ENCODE data around the gene PELI1.
"Not testable (repeated sequence)": the region's sequence is repeated elsewhere in the genome, so short reads cannot be mapped to it uniquely, and the experiment has no call there.

The PELI1 gene

GRCh38 chr2:64093341-64093740 lies 50.9 kb downstream of the PELI1 start:
- Histone ChIP-seq H3K36me3 (ENCODE audit: control insufficient read depth, insufficient read depth, low read length) (peaks cover 16% of the 10 kb centered on the region), H3K27me3 (ENCODE audit: control insufficient read depth, insufficient read depth, low read length) (no peaks in the 10 kb centered on the region), H3K4me3 (ENCODE audit: low read length) (no peak overlapping the region), H3K9ac (ENCODE audit: low read length) (no peak overlapping the region), H3K27ac (ENCODE audit: low read depth, low read length) (no peak overlapping the region), H3K4me1 (ENCODE audit: control insufficient read depth, insufficient read depth, low read length) (no peaks in the 10 kb centered on the region)

- Histone ChIP-seq H3K4me1 (ENCODE audit: control insufficient read depth, insufficient read depth, low read length) (no peaks in the 10 kb centered on the region), H3K36me3 (ENCODE audit: control insufficient read depth, insufficient read depth, low read length) (peaks cover 16% of the 10 kb centered on the region), H3K27me3 (ENCODE audit: control insufficient read depth, insufficient read depth, low read length) (no peaks in the 10 kb centered on the region), H3K27ac (ENCODE audit: low read depth, low read length) (no peak overlapping the region), H3K9ac (ENCODE audit: low read length) (no peak overlapping the region), H3K4me3 (ENCODE audit: low read length) (no peak overlapping the region)
These were observed 51.7 kb downstream of the PELI1 start for GRCh38 chr2:64092502-64092901.

GRCh38 chr2:64090264-64090663 lies 54.0 kb downstream of the PELI1 start:
- no peaks in the 10 kb centered on the region for H3K4me1 ChIP-seq (ENCODE audit: control insufficient read depth, insufficient read depth, low read length)
- H3K4me3 ChIP-seq (ENCODE audit: low read length): no peak overlapping the region
- peaks cover 5% of the 10 kb centered on the region for H3K36me3 ChIP-seq (ENCODE audit: control insufficient read depth, insufficient read depth, low read length)
- peaks cover 2% of the 10 kb centered on the region for H3K27me3 ChIP-seq (ENCODE audit: control insufficient read depth, insufficient read depth, low read length)
- no peak overlapping the region for H3K27ac ChIP-seq (ENCODE audit: low read depth, low read length)
- no peak overlapping the region for H3K9ac ChIP-seq (ENCODE audit: low read length)

- no peak overlapping the region for H3K27ac ChIP-seq (ENCODE audit: low read depth, low read length)
- H3K36me3 ChIP-seq (ENCODE audit: control insufficient read depth, insufficient read depth, low read length): no peaks in the 10 kb centered on the region
- H3K27me3 ChIP-seq (ENCODE audit: control insufficient read depth, insufficient read depth, low read length): peaks cover 2% of the 10 kb centered on the region
- H3K9ac ChIP-seq (ENCODE audit: low read length): no peak overlapping the region
- no peak overlapping the region for H3K4me3 ChIP-seq (ENCODE audit: low read length)
- no peaks in the 10 kb centered on the region for H3K4me1 ChIP-seq (ENCODE audit: control insufficient read depth, insufficient read depth, low read length)
These were observed 57.7 kb downstream of the PELI1 start for GRCh38 chr2:64086347-64087082.

DNA sequence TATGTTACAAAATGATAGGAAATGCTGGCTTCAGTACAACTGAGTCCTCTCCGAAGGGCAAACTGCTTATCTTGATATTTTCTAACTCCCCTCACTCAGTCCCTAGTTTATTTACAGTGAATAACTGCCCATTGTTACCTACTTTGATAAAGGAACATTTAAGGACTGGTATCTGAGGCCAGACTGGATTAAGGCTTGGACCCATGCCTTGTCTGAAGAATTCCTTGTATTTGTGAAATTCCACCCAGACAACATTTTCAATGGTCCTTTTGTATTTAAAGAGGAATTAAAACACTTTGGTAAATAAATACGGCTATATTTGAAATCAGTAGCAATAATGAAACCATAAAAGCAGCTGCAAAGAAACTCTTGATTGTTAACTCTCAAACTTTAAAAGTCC lies 58.3 kb downstream of the PELI1 start:
- no peak overlapping the region for H3K4me3 ChIP-seq (ENCODE audit: low read length)
- H3K4me1 ChIP-seq (ENCODE audit: control insufficient read depth, insufficient read depth, low read length): no peaks in the 10 kb centered on the region
- peaks cover 2% of the 10 kb centered on the region for H3K27me3 ChIP-seq (ENCODE audit: control insufficient read depth, insufficient read depth, low read length)
- no peak overlapping the region for H3K9ac ChIP-seq (ENCODE audit: low read length)
- H3K36me3 ChIP-seq (ENCODE audit: control insufficient read depth, insufficient read depth, low read length): no peaks in the 10 kb centered on the region
- no peak overlapping the region for H3K27ac ChIP-seq (ENCODE audit: low read depth, low read length)

- Histone ChIP-seq H3K9ac (ENCODE audit: low read length) (no peak overlapping the region), H3K36me3 (ENCODE audit: control insufficient read depth, insufficient read depth, low read length) (no peaks in the 10 kb centered on the region), H3K27ac (ENCODE audit: low read depth, low read length) (no peak overlapping the region), H3K27me3 (ENCODE audit: control insufficient read depth, insufficient read depth, low read length) (peaks cover 2% of the 10 kb centered on the region), H3K4me3 (ENCODE audit: low read length) (no peak overlapping the region), H3K4me1 (ENCODE audit: control insufficient read depth, insufficient read depth, low read length) (no peaks in the 10 kb centered on the region)
These were observed 63.2 kb downstream of the PELI1 start for GRCh38 chr2:64081046-64081445.

GRCh38 chr2:64080179-64080578 lies 64.0 kb downstream of the PELI1 start:
- Histone ChIP-seq H3K27ac (ENCODE audit: low read depth, low read length) (no peak overlapping the region), H3K4me1 (ENCODE audit: control insufficient read depth, insufficient read depth, low read length) (no peaks in the 10 kb centered on the region), H3K4me3 (ENCODE audit: low read length) (no peak overlapping the region), H3K9ac (ENCODE audit: low read length) (no peak overlapping the region), H3K27me3 (ENCODE audit: control insufficient read depth, insufficient read depth, low read length) (no peaks in the 10 kb centered on the region), H3K36me3 (ENCODE audit: control insufficient read depth, insufficient read depth, low read length) (no peaks in the 10 kb centered on the region)

GRCh38 chr2:64079688-64080087 lies 64.5 kb downstream of the PELI1 start:
- H3K9ac ChIP-seq (ENCODE audit: low read length); H3K36me3 ChIP-seq (ENCODE audit: control insufficient read depth, insufficient read depth, low read length); H3K27me3 ChIP-seq (ENCODE audit: control insufficient read depth, insufficient read depth, low read length); H3K27ac ChIP-seq (ENCODE audit: low read depth, low read length); H3K4me3 ChIP-seq (ENCODE audit: low read length); H3K4me1 ChIP-seq (ENCODE audit: control insufficient read depth, insufficient read depth, low read length): not testable (repeated sequence)

DNA sequence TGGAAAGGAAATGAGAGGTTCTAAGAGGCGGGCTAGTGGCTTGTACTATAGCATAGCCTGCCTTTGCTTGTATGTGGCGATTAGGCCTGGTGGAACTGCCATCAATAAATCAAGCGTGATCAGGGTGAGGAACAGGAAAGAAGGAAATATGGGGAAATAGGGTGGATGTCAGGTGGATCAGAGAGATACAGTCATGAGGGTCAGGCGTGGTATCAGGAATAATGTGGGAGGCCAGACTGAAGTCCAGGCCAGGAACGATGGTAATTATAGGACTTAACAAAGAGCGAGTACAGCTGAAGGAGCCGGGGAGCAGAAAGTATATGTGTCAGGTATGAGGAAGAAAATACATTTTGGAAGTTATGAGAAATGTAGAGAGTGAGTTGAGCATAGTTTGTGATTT lies 67.4 kb downstream of the PELI1 start:
- not testable (repeated sequence) for H3K27me3 ChIP-seq (ENCODE audit: control insufficient read depth, insufficient read depth, low read length); H3K36me3 ChIP-seq (ENCODE audit: control insufficient read depth, insufficient read depth, low read length); H3K9ac ChIP-seq (ENCODE audit: low read length); H3K4me1 ChIP-seq (ENCODE audit: control insufficient read depth, insufficient read depth, low read length); H3K4me3 ChIP-seq (ENCODE audit: low read length); H3K27ac ChIP-seq (ENCODE audit: low read depth, low read length)

DNA sequence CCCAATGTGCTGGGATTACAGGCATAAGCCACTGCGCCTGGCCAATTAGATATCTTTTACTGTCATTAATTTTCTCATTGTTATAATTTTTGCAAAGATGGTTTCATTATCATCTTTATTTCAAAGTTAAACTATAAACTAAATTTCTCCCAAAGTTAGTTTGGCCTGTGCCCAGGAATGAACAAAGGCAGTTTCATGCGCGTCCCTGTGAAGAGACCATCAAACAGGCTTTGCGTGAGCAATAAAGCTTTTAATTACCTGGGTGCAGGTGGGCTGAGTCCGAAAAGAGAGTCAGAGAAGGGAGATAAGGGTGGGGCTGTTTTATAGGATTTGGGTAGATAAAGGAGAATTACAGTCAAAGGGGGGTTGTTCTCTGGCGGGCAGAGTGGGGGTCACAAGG lies 69.6 kb downstream of the PELI1 start:
- H3K4me1 ChIP-seq (ENCODE audit: control insufficient read depth, insufficient read depth, low read length); H3K4me3 ChIP-seq (ENCODE audit: low read length); H3K36me3 ChIP-seq (ENCODE audit: control insufficient read depth, insufficient read depth, low read length); H3K27me3 ChIP-seq (ENCODE audit: control insufficient read depth, insufficient read depth, low read length); H3K27ac ChIP-seq (ENCODE audit: low read depth, low read length); H3K9ac ChIP-seq (ENCODE audit: low read length): not testable (repeated sequence)

- Histone ChIP-seq H3K27ac (ENCODE audit: low read depth, low read length) (no peak overlapping the region), H3K4me3 (ENCODE audit: low read length) (no peak overlapping the region), H3K4me1 (ENCODE audit: control insufficient read depth, insufficient read depth, low read length) (no peaks in the 10 kb centered on the region), H3K9ac (ENCODE audit: low read length) (no peak overlapping the region), H3K27me3 (ENCODE audit: control insufficient read depth, insufficient read depth, low read length) (no peaks in the 10 kb centered on the region), H3K36me3 (ENCODE audit: control insufficient read depth, insufficient read depth, low read length) (no peaks in the 10 kb centered on the region)
These were observed 76.9 kb downstream of the PELI1 start for GRCh38 chr2:64067326-64067725.

DNA sequence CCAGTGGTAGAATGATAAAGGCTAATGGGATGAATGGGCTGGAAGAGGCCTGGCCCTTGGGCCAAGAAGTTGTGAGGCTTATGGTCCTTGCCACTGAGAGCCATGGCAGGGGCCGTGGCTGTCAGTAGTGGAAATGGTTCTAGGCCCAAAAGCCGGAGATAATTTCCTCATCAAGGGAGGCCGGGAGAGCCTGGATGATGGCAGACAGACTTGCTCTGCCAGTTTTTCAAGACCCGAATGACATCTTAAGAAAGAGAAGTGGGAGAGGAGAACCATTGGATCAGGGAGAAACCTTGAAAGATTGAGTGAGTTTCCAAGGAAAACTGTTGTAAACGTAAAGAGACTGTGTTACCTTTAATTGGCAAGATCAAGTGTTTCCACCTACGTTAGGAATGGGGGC lies 78.7 kb downstream of the PELI1 start:
- Histone ChIP-seq H3K27ac (ENCODE audit: low read depth, low read length) (no peak overlapping the region), H3K4me1 (ENCODE audit: control insufficient read depth, insufficient read depth, low read length) (no peaks in the 10 kb centered on the region), H3K27me3 (ENCODE audit: control insufficient read depth, insufficient read depth, low read length) (no peaks in the 10 kb centered on the region), H3K36me3 (ENCODE audit: control insufficient read depth, insufficient read depth, low read length) (no peaks in the 10 kb centered on the region), H3K9ac (ENCODE audit: low read length) (no peak overlapping the region), H3K4me3 (ENCODE audit: low read length) (no peak overlapping the region)

DNA sequence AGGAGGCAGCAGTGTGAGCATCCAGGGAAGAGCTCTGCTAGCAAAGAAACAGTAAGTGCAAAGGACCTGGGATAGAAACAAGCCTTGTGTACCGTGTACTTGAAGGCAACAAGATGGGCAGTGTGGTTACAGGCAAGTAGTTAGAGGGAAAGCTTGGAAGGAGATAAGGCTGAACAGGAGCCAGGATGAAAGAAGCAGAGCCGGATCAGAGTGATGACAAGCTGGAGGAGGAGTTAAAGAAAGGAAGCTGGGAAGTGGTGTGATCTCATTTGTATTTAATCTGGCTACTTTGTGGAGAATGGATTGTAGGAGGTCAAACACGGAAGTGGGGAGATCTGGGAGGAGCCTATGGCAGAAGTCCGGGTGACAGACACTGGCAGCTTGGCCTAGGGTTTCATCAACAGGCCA lies 80.3 kb downstream of the PELI1 start:
- Histone ChIP-seq H3K27me3 (ENCODE audit: control insufficient read depth, insufficient read depth, low read length) (no peaks in the 10 kb centered on the region), H3K27ac (ENCODE audit: low read depth, low read length) (peak overlapping the region; percentile 57), H3K9ac (ENCODE audit: low read length) (no peak overlapping the region), H3K4me3 (ENCODE audit: low read length) (no peak overlapping the region), H3K36me3 (ENCODE audit: control insufficient read depth, insufficient read depth, low read length) (no peaks in the 10 kb centered on the region), H3K4me1 (ENCODE audit: control insufficient read depth, insufficient read depth, low read length) (no peaks in the 10 kb centered on the region)

Data from rectal smooth muscle tissue (tissue), 1 donor.